Stimulated activated CD8-positive, alpha-beta memory T cell treated with anti-CD3 and anti-CD28 coated beads, Interleukin-12 subunit alpha, Interleukin-12 subunit beta, amount 100 ng/mL, for 4 hours (primary cell): ENCODE data around the gene EIF4EBP3.
"Not testable (repeated sequence)": the region's sequence is repeated elsewhere in the genome, so short reads cannot be mapped to it uniquely, and the experiment has no call there.

Experiments used
- DNase-seq: peaks from one replicate; pipeline ENCODE4 v3.0.0-alpha.2; 2020; ENCODE audit warnings: low read depth

EIF4EBP3 gene

GRCh38 chr5:140579188-140579747 lies 31.8 kb downstream of the EIF4EBP3 start:
- not testable (repeated sequence) for DNase-seq

GRCh38 chr5:140587495-140587894 lies 40.0 kb downstream of the EIF4EBP3 start:
- DNase-seq: no peak

- DNase-seq: no peak
Measured at GRCh38 chr5:140588311-140589070, 41.0 kb downstream of the EIF4EBP3 start.

GRCh38 chr5:140590861-140591260 lies 43.4 kb downstream of the EIF4EBP3 start:
- no peak for DNase-seq

GRCh38 chr5:140591747-140592372 lies 44.4 kb downstream of the EIF4EBP3 start:
- DNase-seq: no peak

GRCh38 chr5:140593070-140593469 lies 45.6 kb downstream of the EIF4EBP3 start:
- DNase-seq: not testable (repeated sequence)

GRCh38 chr5:140594169-140594568 lies 46.7 kb downstream of the EIF4EBP3 start:
- no peak for DNase-seq

- no peak for DNase-seq
Measured at GRCh38 chr5:140595538-140596300, 48.3 kb downstream of the EIF4EBP3 start.

GRCh38 chr5:140596321-140596741 lies 48.9 kb downstream of the EIF4EBP3 start:
- DNase-seq: no peak

- no peak for DNase-seq
Measured at GRCh38 chr5:140598836-140599235, 51.4 kb downstream of the EIF4EBP3 start.
